H1 (cell line): ENCODE data around the gene ANKEF1. TPM values are rescaled to one million over a fixed set of nuclear protein-coding genes. Genes with fewer than 3 reads are reported as not detected.

ENCODE experiments used
- CTCF ChIA-PET: fragments of 300-600 bp; sonication (Branson Sonifier 250); formaldehyde crosslinking; loops from one replicate; lab custom pipeline; 2021; ENCODE audit not compliant: partially characterized antibody; lab: Charles Lee
- POLR2A ChIA-PET: fragments of 300-600 bp; sonication (Branson Sonifier 250); formaldehyde crosslinking; loops from one replicate; lab custom pipeline; 2021; ENCODE audit warnings: inconsistent platforms; ENCODE audit not compliant: partially characterized antibody; lab: Charles Lee
- DNase-seq, 2 experiments: peaks; one replicate each; pipeline versions ENCODE4 v3.0.0 to v3.0.0-alpha.2; 2010 to 2022; ENCODE audit warnings: low spot score in 2 of 2, low read depth in 1 of 2, mixed read lengths in 1 of 2
- FAIRE-seq: peaks from 2 replicates; lab custom pipeline; 2011; peaks lifted over from hg19 to GRCh38; lab: Jason Lieb, UNC
- H2AFZ ChIP-seq: 2 replicates; pipeline ENCODE4 v1.8.1; 2012; ENCODE audit warnings: low read length, inconsistent platforms
- H2AK5ac ChIP-seq: 2 replicates; pipeline ENCODE4 v1.6.1; 2013; ENCODE audit warnings: low read depth, low read length
- H2BK120ac ChIP-seq: replicated peaks from 2 replicates; pipeline ENCODE3; 2013; ENCODE audit warnings: low read depth, low read length, inconsistent platforms
- H2BK12ac ChIP-seq: 2 replicates; pipeline ENCODE4 v1.6.1; 2013; ENCODE audit warnings: low read depth, low read length
- H2BK15ac ChIP-seq: 2 replicates; pipeline ENCODE4 v1.6.1; 2013; ENCODE audit warnings: low read length
- H2BK20ac ChIP-seq: 2 replicates; pipeline ENCODE4 v1.6.1; 2013; ENCODE audit warnings: low read length
- H2BK5ac ChIP-seq: 2 replicates; pipeline ENCODE4 v1.6.1; 2013; ENCODE audit warnings: low read depth, low read length
- H3K14ac ChIP-seq: 2 replicates; pipeline ENCODE4 v1.6.1; 2013; ENCODE audit warnings: inconsistent platforms; ENCODE audit not compliant: insufficient read length
- H3K18ac ChIP-seq: 2 replicates; pipeline ENCODE4 v1.6.1; 2013; ENCODE audit warnings: low read length; ENCODE audit errors: extremely low read depth
- H3K23ac ChIP-seq: 2 replicates; pipeline ENCODE4 v1.6.1; 2013; ENCODE audit warnings: inconsistent platforms; ENCODE audit not compliant: insufficient read length
- H3K23me2 ChIP-seq: 2 replicates; pipeline ENCODE4 v1.6.1; 2013; ENCODE audit warnings: low read depth, low read length
- H3K27ac ChIP-seq: 2 replicates; pipeline ENCODE4 v1.6.1; 2011; ENCODE audit warnings: low read depth, low read length, inconsistent platforms
- H3K27me3 ChIP-seq, 4 experiments: replicated peaks in 1 of 4; 1 replicate in 1 of 4; 2 replicates in 3 of 4; pipeline versions ENCODE4 v1.6.1 to v1.8.1; 2011 to 2013; ENCODE audit warnings: low read length in 3 of 4, mild to moderate bottlenecking in 3 of 4, inconsistent platforms in 2 of 4, mixed read lengths in 2 of 4, moderate library complexity in 1 of 4; ENCODE audit not compliant: control insufficient read depth in 3 of 4, insufficient read depth in 3 of 4; ENCODE audit errors: extremely low read depth in 1 of 4
- H3K36me3 ChIP-seq, 4 experiments: 2 replicates each; pipeline versions ENCODE4 v1.6.1 to v1.8.1; 2011 to 2013; ENCODE audit warnings: mild to moderate bottlenecking in 4 of 4, low read length in 3 of 4, moderate library complexity in 2 of 4, control low read depth in 1 of 4, inconsistent platforms in 1 of 4; ENCODE audit not compliant: insufficient read depth in 4 of 4, control insufficient read depth in 2 of 4
- H3K4ac ChIP-seq: replicated peaks from 2 replicates; pipeline ENCODE3; 2013; ENCODE audit warnings: low read length, low read depth, mixed read lengths, inconsistent platforms; ENCODE audit not compliant: insufficient read length
- H3K4me1 ChIP-seq, 4 experiments: replicated peaks in 1 of 4; 1 replicate in 1 of 4; 2 replicates in 3 of 4; pipeline versions ENCODE4 v1.6.1 to v1.8.1; 2011 to 2013; ENCODE audit warnings: low read length in 3 of 4, inconsistent platforms in 2 of 4, mixed read lengths in 1 of 4; ENCODE audit not compliant: insufficient read depth in 4 of 4, control insufficient read depth in 3 of 4
- H3K4me2 ChIP-seq, 2 experiments: 2 replicates each; pipeline versions ENCODE4 v1.6.1 to v1.8.1; 2011 to 2013; ENCODE audit warnings: low read depth in 2 of 2, low read length in 2 of 2, control low read depth in 1 of 2, inconsistent platforms in 1 of 2, mild to moderate bottlenecking in 1 of 2; ENCODE audit not compliant: insufficient read depth in 1 of 2
- H3K4me3 ChIP-seq, 4 experiments: fragments of 200-600, 300-600 bp in 1 of 4; sonication (generic), shearing (Covaris generic), sonication (Bioruptor Twin) in 1 of 4; 2 replicates each; pipeline versions ENCODE4 v1.5.1 to v1.8.1; 2011 to 2016; ENCODE audit warnings: low read length in 4 of 4, low read depth in 3 of 4, control low read depth in 2 of 4, inconsistent platforms in 2 of 4, mild to moderate bottlenecking in 2 of 4, mixed read lengths in 1 of 4, moderate library complexity in 1 of 4; ENCODE audit not compliant: insufficient read depth in 2 of 4; ENCODE audit errors: extremely low read depth in 1 of 4
- H3K56ac ChIP-seq: replicated peaks from 2 replicates; pipeline ENCODE3; 2013; ENCODE audit warnings: low read depth, mild to moderate bottlenecking, mixed read lengths, low read length, inconsistent platforms; ENCODE audit not compliant: insufficient read length
- H3K79me1 ChIP-seq: 2 replicates; pipeline ENCODE4 v1.6.1; 2013; ENCODE audit warnings: low read depth, low read length, control low read depth
- H3K79me2 ChIP-seq, 2 experiments: 2 replicates each; pipeline versions ENCODE4 v1.6.1 to v1.8.1; 2012 to 2013; ENCODE audit warnings: low read length in 2 of 2, mild to moderate bottlenecking in 2 of 2, inconsistent platforms in 1 of 2; ENCODE audit not compliant: insufficient read depth in 2 of 2, control insufficient read depth in 1 of 2
- H3K9ac ChIP-seq, 4 experiments: replicated peaks in 1 of 4; 1 replicate in 1 of 4; 2 replicates in 3 of 4; pipeline versions ENCODE4 v1.6.1 to v1.8.1; 2011 to 2013; ENCODE audit warnings: low read depth in 3 of 4, low read length in 3 of 4, control low read depth in 2 of 4, mild to moderate bottlenecking in 2 of 4, moderate library complexity in 2 of 4, inconsistent platforms in 1 of 4; ENCODE audit errors: extremely low read depth in 1 of 4
- H3K9me3 ChIP-seq, 2 experiments: 2 replicates each; pipeline versions ENCODE4 v1.6.1 to v1.8.1; 2012 to 2013; ENCODE audit warnings: mild to moderate bottlenecking in 2 of 2, moderate library complexity in 2 of 2, control low read depth in 1 of 2, inconsistent platforms in 1 of 2, low read depth in 1 of 2, low read length in 1 of 2, mixed read lengths in 1 of 2; ENCODE audit not compliant: insufficient read depth in 2 of 2
- H4K20me1 ChIP-seq, 2 experiments: replicated peaks in 1 of 2; 2 replicates each; pipeline versions ENCODE3 to v1.8.1; 2011 to 2013; ENCODE audit warnings: inconsistent platforms in 2 of 2, low read length in 2 of 2, mild to moderate bottlenecking in 1 of 2; ENCODE audit not compliant: insufficient read depth in 2 of 2, control insufficient read depth in 1 of 2
- H4K5ac ChIP-seq: 2 replicates; pipeline ENCODE4 v1.6.1; 2013; ENCODE audit warnings: low read length, low read depth, mixed read lengths, inconsistent platforms; ENCODE audit not compliant: insufficient read length
- H4K8ac ChIP-seq: 2 replicates; pipeline ENCODE4 v1.8.0; 2013; ENCODE audit warnings: mild to moderate bottlenecking, moderate library complexity, low read length, inconsistent platforms; ENCODE audit not compliant: insufficient read depth; ENCODE audit errors: extremely low read depth
- H4K91ac ChIP-seq: replicated peaks from 2 replicates; pipeline ENCODE3; 2013; ENCODE audit warnings: low read length, mixed read lengths, inconsistent platforms; ENCODE audit not compliant: insufficient read length
- CTBP2 ChIP-seq: IDR thresholded peaks from 2 replicates; pipeline ENCODE4 v1.7.0; 2011; ENCODE audit warnings: borderline replicate concordance, mild to moderate bottlenecking, moderate library complexity, mixed read lengths, low read length; ENCODE audit not compliant: insufficient read depth, insufficient read length
- EGR1 ChIP-seq: IDR thresholded peaks from 2 replicates; pipeline ENCODE4 v1.6.1; 2011; ENCODE audit warnings: low read depth, low read length, borderline replicate concordance
- HDAC6 ChIP-seq: IDR thresholded peaks from one replicate; pipeline ENCODE4 v1.7.1; 2012; ENCODE audit warnings: low read depth, mild to moderate bottlenecking, inconsistent platforms, low read length, moderate library complexity
- MAFK ChIP-seq: IDR thresholded peaks from 2 replicates; pipeline ENCODE4 v1.6.1; 2012; ENCODE audit warnings: low read depth, mild to moderate bottlenecking, improper control_type of control experiment, low read length
- TAF1 ChIP-seq: IDR thresholded peaks from 2 replicates; pipeline ENCODE4 v1.6.1; 2011; ENCODE audit warnings: mild to moderate bottlenecking, low read depth, low read length
- TBP ChIP-seq: IDR thresholded peaks from 2 replicates; pipeline ENCODE4 v1.6.1; 2011; ENCODE audit warnings: low read depth, low read length, improper control_type of control experiment
- YY1 ChIP-seq: IDR thresholded peaks from 2 replicates; pipeline ENCODE4 v1.6.1; 2011; ENCODE audit warnings: low read depth, mild to moderate bottlenecking, low read length
- WGBS, 2 experiments: shearing (Covaris generic) in 1 of 2; methylation state at CpG; one replicate each; pipeline versions ENCODE4 v1.1.6 to v1.1.7; 2013 to 2015; ENCODE audit warnings: low lambda C conversion rate in 2 of 2, mixed read lengths in 2 of 2, inconsistent platforms in 1 of 2, low coverage in 1 of 2, missing lambda C conversion rate in 1 of 2; ENCODE audit not compliant: insufficient replicate concordance in 2 of 2, insufficient coverage in 1 of 2, insufficient read length in 1 of 2; ENCODE audit errors: extremely low coverage in 1 of 2, missing lambda C conversion rate in 1 of 2; 5-methylcytosine and 5-hydroxymethylcytosine counted together
- polyA plus RNA-seq, 7 experiments: library from polyadenylated mRNA; depleted of rRNA in 3 of 7; stranded (reverse) in 5 of 7; unstranded in 2 of 7; fragments of >200 nt in 5 of 7; fragments of 200-250 nt in 2 of 7; gene quantifications; 1 replicate in 5 of 7; 2 replicates in 1 of 7; 4 replicates in 1 of 7; pipeline versions ENCODE4 v1.2.1 to v1.2.3, GENCODE V29; 2011 to 2013; ENCODE audit warnings: missing spikeins in 2 of 7, mixed read lengths in 2 of 7
- total RNA-seq: library from RNA; stranded (reverse); fragmentation: NEBNext Ultra II Directional; extraction: Animal tissue kit (Norgen Biotek cat#: 25700); gene quantifications from 2 replicates; pipeline ENCODE4 v1.2.1, GENCODE V29; 2021
- TF ChIP-seq, protein P1 (sequence below): IDR thresholded peaks from 2 replicates; pipeline ENCODE4 v1.6.1; 2011; ENCODE audit warnings: low read depth, mild to moderate bottlenecking, low read length; ENCODE audit not compliant: insufficient read depth
- TF ChIP-seq, protein P2 (sequence below): IDR thresholded peaks from 2 replicates; pipeline ENCODE4 v1.6.1; 2012; ENCODE audit warnings: inconsistent platforms

The ANKEF1 gene
- total and polyA plus RNA-seq, 2 of the 8 experiments (the other 6 are each of a cell fraction or from before 2014, with no cell fraction given), result 2.8 to 10.0 TPM

DNA sequence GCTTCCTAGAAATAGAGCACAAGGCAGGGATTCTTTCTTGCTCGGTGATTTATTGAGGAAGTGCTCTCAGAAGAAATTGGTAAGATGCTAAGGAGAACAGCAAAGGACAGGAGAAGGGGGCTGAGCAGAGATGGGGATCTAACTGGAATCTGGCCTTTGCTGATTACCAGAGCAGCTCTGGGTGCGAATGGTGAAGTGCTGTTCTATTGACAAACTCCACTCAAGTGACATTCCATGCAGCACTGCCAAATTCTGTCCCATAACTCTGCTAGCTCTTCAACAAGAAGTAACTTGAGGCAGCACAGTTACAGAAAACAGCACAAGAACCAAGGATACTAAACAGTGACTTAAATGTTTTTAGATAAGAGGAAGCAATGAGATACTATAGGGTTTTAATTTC, 13.8 kb upstream of the ANKEF1 start:
- H3K27me3 ChIP-seq, result no peaks in the 10 kb centered on the region
- H2BK5ac ChIP-seq, result no peak overlapping the region
- H3K27ac ChIP-seq, result no peak overlapping the region
- no peak overlapping the region for H2AK5ac ChIP-seq
- H3K4me3 ChIP-seq, result no peak overlapping the region
- no peak overlapping the region for H3K9ac ChIP-seq
- no peak overlapping the region for H3K23ac ChIP-seq
- H2BK20ac ChIP-seq, result no peak overlapping the region
- H3K9me3 ChIP-seq, result no peaks in the 10 kb centered on the region
- no peak overlapping the region for H3K14ac ChIP-seq
- no peak overlapping the region for H4K5ac ChIP-seq
- H3K36me3 ChIP-seq, result no peaks in the 10 kb centered on the region
- FAIRE-seq (no peak), DNase-seq (no peak)
- no peak overlapping the region for H3K4me2 ChIP-seq
- CTCF ChIA-PET, result no interaction called here
- H3K23me2 ChIP-seq, result no peaks in the 10 kb centered on the region
- no peaks in the 10 kb centered on the region for H3K4me1 ChIP-seq
- 50% methylated on average over 2 of the region's 2 CpGs; no CpG with 5 or more reads in 1 of the 2 experiments for WGBS, 2 experiments
- no peaks in the 10 kb centered on the region for H3K79me2 ChIP-seq
- no peak overlapping the region for H2AFZ ChIP-seq
- H4K20me1 ChIP-seq, result no peaks in the 10 kb centered on the region
- no peaks in the 10 kb centered on the region for H3K79me1 ChIP-seq
- TF ChIP-seq, protein P1, sequence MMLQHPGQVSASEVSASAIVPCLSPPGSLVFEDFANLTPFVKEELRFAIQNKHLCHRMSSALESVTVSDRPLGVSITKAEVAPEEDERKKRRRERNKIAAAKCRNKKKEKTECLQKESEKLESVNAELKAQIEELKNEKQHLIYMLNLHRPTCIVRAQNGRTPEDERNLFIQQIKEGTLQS, result no peak
- TF ChIP-seq YY1 (no peak), CTBP2 (no peak), TBP (no peak), EGR1 (no peak), MAFK (no peak), HDAC6 (no peak), TAF1 (no peak)
- TF ChIP-seq, protein P2, sequence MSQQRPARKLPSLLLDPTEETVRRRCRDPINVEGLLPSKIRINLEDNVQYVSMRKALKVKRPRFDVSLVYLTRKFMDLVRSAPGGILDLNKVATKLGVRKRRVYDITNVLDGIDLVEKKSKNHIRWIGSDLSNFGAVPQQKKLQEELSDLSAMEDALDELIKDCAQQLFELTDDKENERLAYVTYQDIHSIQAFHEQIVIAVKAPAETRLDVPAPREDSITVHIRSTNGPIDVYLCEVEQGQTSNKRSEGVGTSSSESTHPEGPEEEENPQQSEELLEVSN, result no peak
- H2BK12ac ChIP-seq, result no peak overlapping the region
- H4K91ac ChIP-seq, result no peak overlapping the region
- H2BK15ac ChIP-seq, result no peak overlapping the region
- H4K8ac ChIP-seq, result no peak overlapping the region
- POLR2A ChIA-PET, result no interaction called here
- no peak overlapping the region for H3K56ac ChIP-seq
- no peak overlapping the region for H2BK120ac ChIP-seq
- H3K4ac ChIP-seq, result no peak overlapping the region
- H3K18ac ChIP-seq, result no peak overlapping the region
